ENCODE data around the gene M1AP.

M1AP gene

DNA sequence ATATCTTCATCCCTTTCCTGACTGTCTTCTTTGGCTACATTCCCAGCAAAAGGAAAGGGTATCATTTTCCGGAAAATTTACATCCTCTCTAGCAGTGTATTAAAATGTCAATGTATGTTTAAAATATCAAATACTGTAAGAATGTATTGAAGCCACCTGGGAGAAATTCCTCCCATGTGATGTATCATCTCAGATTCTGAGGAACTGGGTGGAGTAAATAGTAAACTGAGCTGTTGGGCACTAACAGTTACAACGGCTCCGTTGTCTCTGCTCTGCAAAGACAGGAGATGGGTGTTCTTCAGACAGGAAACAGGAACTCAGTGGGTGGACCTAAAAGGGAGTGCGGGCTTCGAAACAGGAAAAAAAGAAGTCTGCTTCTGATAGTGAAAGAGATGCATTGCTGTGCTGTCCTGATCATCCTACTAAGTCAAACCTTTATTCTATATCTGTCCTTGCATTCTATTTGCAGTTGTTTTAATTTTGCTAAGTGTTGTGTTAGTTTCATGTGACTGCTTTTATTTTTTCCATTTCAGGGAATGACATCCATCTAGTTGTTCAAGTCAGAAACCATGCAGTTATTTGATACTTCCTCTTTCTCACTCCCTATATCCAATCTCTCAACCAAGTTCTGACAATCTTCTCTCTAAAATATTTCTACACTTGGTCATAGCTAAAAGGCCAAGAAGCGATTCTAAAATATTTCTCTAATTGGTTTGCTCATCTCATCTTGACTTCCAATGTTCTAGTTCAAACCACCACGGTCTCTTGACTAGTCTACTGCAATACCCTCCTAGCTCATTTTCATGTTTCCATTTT, 74.2 kb downstream of the M1AP start:
- Mint-ChIP-seq H3K4me3 (no peak overlapping the region), H3K9me3 (peaks cover 4% of the 10 kb centered on the region), H3K36me3 (ENCODE audit: low read depth) (no peaks in the 10 kb centered on the region), H3K4me1 (peaks cover 16% of the 10 kb centered on the region), H3K27me3 (ENCODE audit: low read depth, poor library complexity) (peaks cover 14% of the 10 kb centered on the region), H3K27ac (no peak overlapping the region)
- TF ChIP-seq, protein P1, sequence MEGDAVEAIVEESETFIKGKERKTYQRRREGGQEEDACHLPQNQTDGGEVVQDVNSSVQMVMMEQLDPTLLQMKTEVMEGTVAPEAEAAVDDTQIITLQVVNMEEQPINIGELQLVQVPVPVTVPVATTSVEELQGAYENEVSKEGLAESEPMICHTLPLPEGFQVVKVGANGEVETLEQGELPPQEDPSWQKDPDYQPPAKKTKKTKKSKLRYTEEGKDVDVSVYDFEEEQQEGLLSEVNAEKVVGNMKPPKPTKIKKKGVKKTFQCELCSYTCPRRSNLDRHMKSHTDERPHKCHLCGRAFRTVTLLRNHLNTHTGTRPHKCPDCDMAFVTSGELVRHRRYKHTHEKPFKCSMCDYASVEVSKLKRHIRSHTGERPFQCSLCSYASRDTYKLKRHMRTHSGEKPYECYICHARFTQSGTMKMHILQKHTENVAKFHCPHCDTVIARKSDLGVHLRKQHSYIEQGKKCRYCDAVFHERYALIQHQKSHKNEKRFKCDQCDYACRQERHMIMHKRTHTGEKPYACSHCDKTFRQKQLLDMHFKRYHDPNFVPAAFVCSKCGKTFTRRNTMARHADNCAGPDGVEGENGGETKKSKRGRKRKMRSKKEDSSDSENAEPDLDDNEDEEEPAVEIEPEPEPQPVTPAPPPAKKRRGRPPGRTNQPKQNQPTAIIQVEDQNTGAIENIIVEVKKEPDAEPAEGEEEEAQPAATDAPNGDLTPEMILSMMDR (IDR thresholded peaks at IDR 0.05), result no peak
- no peak for DNase-seq

DNA sequence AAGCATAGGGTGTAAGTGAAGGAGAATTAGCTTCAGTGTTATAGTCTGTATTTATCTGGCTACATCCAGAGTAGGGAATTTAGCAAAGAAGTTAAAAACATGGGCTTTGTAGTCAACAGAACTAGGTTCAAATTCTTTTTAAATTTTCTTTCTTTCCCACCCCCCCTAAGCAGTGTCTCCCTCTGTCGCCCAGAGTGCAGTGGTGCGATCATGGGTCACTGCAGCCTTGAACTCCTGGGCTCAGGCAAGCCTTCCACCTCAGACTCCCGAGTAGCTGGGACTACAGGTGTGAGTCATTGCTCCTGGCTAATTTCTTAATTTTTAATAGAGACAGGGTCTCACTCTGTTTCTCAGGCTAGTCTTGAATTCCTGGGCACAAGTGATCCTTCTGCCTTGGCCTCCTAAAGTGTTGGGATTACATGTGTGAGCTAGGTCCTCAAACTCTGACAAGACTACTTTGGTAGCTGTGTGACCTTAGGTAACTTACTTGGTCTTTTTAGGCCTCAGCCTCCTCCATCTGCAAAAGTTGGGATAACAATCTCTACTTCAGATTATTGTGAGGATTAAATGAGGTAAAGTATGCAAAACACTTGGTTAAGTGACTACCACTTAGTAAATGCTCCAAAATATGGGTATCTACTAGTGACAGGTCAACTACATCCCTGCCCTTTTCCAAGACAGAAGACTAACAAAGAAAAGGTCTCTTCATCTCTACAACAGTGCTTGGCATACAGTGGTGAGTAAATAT, 75.8 kb downstream of the M1AP start:
- H3K27me3 Mint-ChIP-seq (ENCODE audit: low read depth, poor library complexity), result peaks cover 29% of the 10 kb centered on the region
- H3K27ac Mint-ChIP-seq, result no peak overlapping the region

DNA sequence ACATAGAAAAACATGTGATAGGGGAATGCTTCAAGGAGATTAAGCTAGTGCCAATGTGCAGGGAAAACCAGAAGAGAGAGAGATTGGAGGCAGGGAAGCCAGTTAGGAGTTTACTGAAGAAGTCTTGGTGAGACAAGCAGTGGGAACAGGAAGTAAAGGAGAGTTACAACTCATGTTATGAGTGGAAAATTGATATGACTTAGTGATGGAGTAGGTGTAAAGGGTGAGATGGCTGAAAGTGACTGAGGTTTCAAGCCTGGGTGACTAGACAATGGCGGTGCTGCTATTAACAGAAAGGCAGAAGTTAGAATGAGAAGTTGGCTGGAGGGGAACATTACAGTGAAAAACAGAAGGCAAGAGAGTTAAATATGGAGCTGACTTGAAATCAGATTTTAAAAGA, 77.1 kb downstream of the M1AP start:
- TF ChIP-seq, protein P1 (IDR thresholded peaks at IDR 0.05), result no peak
- Mint-ChIP-seq H3K9me3 (peaks cover 4% of the 10 kb centered on the region), H3K4me1 (peaks cover 7% of the 10 kb centered on the region), H3K27ac (no peak overlapping the region), H3K4me3 (no peak overlapping the region), H3K36me3 (ENCODE audit: low read depth) (no peaks in the 10 kb centered on the region), H3K27me3 (ENCODE audit: low read depth, poor library complexity) (peaks cover 39% of the 10 kb centered on the region)
- no peak for DNase-seq

More for the DNA sequence above, 75.8 kb downstream of the M1AP start:
- Mint-ChIP-seq H3K9me3 (peaks cover 4% of the 10 kb centered on the region), H3K36me3 (ENCODE audit: low read depth) (no peaks in the 10 kb centered on the region), H3K4me3 (no peak overlapping the region), H3K4me1 (peaks cover 16% of the 10 kb centered on the region)
- DNase-seq, result no peak
- TF ChIP-seq, protein P1 (IDR thresholded peaks at IDR 0.05), result peak; percentile 9

GRCh38 chr2:74569686-74570085, 78.4 kb downstream of the M1AP start:
- Mint-ChIP-seq H3K27ac (no peak overlapping the region), H3K4me1 (peaks cover 5% of the 10 kb centered on the region), H3K27me3 (ENCODE audit: low read depth, poor library complexity) (peaks cover 46% of the 10 kb centered on the region), H3K36me3 (ENCODE audit: low read depth) (no peaks in the 10 kb centered on the region), H3K9me3 (peaks cover 3% of the 10 kb centered on the region), H3K4me3 (no peak overlapping the region)
- no peak for DNase-seq
- TF ChIP-seq, protein P1 (IDR thresholded peaks at IDR 0.05), result no peak

- H3K36me3 Mint-ChIP-seq (ENCODE audit: low read depth), result no peaks in the 10 kb centered on the region
- H3K4me3 Mint-ChIP-seq, result no peak overlapping the region
- peaks cover 57% of the 10 kb centered on the region for H3K27me3 Mint-ChIP-seq (ENCODE audit: low read depth, poor library complexity)
- no peak for DNase-seq
- no peaks in the 10 kb centered on the region for H3K9me3 Mint-ChIP-seq
- TF ChIP-seq, protein P1 (IDR thresholded peaks at IDR 0.05), result no peak
- H3K27ac Mint-ChIP-seq, result no peak overlapping the region
- no peaks in the 10 kb centered on the region for H3K4me1 Mint-ChIP-seq
These were observed 80.2 kb downstream of the M1AP start for GRCh38 chr2:74567881-74568280.
